ENCODE measurements around the gene DHPS.
"Not testable (repeated sequence)": the region's sequence is repeated elsewhere in the genome, so short reads cannot be mapped to it uniquely, and the experiment has no call there.

DHPS gene

DNA sequence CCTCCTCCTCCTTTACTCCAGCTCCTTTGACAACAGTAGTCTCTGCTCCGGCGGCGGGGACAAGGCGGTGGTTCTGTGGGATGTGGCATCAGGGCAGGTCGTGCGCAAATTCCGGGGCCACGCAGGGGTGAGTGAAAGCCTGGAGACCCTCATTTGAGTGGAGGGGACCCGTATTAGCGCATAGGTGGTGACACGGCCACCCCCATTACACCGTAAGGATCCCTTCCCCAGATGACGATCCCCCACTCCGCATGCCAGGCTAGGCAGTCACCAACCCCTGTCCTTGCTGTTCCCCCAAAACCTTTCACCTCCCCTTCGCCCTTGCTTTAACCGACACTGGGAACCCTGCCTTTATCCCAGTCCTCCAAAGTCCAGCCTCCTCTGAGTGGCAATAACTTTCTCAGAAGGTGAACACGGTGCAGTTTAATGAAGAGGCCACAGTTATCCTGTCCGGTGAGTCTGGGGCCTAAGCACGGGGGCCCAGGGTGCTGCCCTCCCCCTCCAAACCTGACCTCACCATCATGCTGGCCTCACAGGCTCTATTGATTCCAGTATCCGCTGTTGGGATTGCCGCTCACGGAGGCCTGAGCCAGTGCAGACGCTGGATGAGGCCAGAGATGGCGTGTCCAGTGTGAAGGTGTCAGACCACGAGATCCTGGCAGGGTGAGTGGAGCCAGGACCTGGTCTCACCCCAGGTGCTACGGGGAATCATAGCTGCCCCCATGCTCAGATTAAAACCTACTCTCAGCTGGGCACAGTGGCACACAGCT lies 11.3 kb downstream of the DHPS start:
- DNase-seq: no peak

DNA sequence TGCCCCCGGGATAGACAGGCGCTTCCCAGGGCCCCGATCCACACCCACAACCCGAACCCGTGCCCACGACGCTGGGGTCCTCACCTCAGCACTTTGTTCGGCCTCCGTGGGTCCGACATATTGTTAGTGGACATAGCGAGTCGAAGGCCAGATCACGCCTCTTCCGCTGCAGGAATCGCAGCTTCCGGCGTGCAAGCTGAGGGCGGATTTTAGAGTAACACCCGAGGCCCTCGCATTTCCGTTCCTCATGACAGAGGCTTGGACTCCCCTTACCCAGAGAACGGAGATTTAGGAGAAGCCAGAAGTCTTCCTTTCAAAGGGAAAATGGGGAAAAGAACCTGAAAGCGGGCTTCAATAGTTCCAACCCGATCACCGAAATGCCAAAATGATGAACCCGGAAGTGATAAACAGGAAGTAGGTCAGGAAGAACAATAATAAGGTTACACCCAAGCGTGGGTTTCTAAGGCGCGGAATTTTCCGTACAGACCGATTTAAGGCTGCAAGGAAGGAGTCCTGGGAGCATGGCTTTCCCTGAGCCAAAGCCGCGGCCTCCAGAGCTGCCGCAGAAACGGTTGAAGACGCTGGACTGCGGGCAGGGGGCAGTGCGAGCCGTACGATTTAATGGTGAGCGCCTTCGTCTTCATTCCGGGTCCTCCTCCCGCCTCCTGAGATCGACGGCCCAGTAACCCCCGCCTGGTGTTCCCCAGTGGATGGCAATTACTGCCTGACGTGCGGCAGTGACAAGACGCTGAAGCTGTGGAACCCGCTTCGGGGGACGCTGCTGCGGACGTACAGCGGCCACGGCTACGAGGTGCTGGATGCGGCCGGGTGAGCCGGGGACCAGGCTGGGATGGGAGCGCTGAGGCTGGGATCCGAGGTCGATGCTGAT lies 12.2 kb downstream of the DHPS start:
- DNase-seq: peak; percentile 81

DNA sequence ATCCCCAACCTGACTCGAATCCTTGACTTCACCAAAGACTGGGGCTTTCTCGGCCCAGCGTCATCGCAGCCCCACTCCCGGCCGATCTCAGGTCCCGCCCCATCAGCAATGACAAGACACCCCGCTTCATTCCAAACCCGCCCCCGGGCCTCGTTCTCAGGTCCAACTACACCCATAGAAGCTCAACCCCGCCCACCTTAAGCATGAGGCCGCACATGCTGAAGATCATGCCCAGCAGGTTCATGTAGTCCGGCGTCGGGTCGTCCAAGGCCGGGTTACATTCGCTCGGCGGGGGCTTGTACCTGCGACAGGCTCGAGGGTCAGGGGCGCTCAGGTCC lies 12.8 kb downstream of the DHPS start:
- DNase-seq: peak; percentile 65

DNA sequence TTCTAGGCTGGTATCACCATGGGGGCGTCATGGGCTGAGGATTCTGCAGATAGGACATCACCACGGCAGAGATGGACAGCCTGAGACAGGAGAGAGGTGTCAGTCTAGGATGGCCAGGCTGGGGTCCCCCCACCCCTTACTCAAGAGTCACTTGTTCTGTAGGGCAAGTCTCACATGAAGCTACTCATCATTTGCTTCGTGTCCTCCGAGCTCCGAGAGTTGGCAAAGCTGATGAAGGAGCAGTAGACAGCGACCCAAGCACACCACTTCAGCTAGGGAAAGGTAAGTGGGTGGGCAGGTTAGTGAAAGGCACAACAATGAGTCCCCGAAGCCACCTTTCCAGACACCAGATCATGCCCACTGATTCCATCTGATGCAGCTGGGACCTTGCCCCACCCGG lies 13.3 kb downstream of the DHPS start:
- DNase-seq: no peak

DNA sequence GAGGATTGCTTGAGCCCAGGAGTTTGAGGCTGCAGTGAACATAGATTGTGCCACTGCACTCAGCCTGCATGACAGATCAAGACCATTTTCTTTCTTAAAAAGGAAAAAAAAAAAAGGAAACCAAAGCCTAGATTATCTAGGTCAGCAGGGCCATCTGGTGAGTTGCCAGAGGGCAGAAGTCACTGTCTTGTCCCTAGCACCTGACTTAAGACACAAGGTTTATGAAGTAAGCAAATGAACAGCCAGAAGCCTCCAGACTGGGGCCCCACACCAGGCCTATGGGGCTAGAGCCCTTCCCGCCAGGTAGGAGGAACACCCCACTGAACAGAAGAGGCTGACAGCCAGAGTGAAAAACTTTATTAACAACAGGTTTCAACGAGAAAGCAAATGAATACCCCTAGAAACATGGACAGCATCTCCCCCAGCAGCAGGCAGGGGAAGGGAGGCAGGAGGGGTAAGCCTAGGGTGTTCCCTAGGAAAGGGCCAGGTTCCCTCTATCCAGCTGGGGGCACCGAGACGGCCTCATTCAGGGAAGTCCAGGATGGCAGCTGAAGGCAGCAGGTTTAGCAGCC lies 13.9 kb downstream of the DHPS start:
- no peak for DNase-seq

DNA sequence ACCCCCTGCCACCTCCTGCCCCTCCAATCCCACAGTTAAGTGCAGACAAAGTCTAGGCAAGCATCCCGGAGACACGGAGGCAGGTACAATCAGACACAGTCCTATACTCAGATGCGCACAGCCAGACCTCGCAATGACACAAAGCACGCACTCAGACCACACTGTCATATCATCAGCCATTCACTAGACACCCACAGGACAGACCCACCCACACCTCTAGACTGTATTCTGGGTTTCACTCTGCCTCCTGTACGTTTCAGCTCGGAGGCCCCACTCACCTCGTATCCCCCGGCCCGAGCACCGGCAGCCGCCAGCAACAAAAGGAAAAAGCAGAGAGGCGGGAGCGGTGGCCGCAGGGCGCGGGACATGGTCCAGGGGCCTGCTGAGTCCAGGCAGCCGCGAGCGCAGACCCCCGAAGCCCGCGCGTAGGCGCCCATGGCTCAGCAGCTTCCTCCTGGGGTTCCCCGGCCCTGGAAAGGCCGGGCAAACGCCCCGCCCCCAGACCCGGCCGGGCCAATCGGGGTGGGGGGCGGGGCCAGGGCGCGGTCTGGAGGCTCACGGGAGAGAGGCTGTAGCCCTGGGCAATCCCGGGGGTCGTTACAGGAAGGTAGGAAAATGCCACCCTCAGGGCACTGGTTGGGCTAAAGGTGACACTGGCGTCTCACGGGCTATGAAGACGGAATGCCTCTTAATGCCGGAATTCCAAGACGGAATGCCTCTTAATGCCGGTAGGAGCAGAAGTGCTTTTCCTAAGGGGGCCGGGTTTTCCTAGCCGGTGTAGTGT lies 15.2 kb downstream of the DHPS start, which contains the start of the genes MAN2B1 and WDR83:
MAN2B1 (minus strand) TSS at position 478 of the 784 bp plus-strand sequence; CDS start at position 437, 41 bp downstream.
WDR83 (plus strand) TSS at position 543 of the 784 bp plus-strand sequence. CDS start 2,984 bp downstream, outside the sequence.
- DNase-seq: peak; percentile 84

DNA sequence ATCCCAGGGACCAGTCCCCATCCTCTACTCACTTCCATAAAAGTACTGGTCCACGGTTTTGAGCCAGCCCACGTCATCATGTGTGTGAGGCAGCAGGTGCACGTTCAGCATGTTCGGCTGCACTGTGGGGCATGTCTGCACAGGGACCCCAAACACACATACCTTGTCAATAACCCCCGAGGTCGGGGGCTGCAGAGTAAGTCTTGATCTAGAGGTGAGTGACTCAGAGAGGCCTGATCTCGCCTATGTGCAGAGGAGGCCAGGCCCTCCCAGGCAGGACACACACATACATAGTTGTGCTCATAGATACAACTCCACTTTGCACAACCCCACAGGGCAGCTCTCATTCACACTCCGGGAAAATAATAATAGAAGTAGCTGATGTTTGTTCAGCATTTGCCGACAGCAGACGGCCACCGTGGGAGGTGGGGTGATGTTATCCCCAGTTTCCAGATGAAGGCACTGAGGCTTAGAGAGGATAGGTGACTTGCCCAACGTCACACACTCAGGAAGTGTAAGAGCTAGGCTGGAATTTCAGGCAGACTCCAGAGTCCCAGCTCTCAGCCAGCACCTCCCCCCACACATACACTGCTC lies 15.9 kb downstream of the DHPS start:
- DNase-seq: peak; percentile 35

DNA sequence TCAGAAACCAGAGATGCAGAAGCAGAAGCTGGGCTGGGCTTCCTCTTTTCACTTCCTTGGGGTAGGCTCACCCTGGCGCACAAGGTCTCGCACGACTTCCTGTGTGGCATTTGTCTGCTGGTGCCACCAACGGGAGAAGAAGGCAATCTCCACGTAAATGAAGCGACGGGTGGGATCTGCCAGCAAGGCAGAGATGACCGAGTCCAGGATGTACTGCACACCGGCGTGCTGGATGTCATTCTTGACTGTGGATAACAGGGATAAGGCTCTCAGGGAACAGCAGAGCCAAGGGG lies 16.5 kb downstream of the DHPS start:
- peak; percentile 83 for DNase-seq

DNA sequence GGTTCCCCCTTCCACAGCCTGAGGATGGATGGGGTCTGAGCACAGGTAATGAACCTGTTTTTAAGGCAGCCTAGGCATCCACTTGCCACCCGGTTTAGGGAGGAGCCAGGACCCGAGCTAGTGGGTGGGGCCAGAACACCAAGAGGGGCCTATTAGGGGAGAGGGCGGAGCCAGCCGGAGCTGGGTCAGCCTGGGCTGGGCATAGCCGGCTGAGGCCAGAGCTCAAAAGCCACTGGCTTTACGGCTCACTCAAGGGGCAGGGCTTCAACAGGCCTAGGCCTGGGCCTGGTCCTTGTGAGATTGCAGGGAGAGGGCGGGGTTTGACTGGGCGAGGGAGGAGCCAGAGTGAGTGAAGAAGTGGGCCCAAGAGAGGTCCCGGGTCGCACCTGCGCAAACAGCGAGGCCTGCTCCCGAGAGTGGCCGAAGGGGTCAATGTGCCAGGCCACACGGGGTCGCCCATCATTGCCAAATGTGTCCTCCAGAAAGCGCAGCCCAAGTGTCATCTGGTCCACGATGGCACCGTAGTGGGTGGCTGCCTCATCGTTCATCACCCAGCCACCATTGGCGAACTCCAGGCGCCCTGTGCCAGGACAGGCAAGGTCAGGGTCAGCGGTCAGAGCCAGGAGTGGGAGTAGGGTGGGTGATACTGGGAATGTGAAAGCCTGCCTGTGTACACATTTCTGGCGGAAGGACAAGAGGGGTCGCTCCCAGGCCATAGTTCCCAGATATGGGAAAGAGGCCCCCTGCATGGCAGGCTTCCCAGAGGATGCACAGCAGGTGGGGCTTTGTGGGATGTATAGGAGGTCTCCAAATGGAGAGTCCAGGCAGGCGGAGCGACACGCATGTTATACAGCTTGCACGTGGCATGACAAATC lies 17.0 kb downstream of the DHPS start:
- DNase-seq: no peak

DNA sequence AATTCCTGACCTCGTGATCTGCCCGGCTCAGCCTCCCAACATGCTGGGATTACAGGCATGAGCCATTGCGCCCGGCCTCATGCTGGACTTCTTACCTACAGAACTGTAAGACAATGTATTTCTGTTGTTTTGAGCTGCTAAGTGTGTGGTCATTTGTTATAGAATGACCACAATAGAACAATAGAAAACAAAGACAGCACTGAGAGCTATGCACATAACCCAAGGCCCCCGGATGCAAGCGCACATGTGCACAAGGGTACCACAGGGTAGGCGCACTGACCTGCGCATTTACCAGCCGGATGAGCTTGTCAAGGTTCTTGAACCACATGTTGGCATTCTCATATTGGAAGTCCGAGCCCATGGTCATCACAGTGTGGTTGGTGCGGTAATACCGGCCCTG lies 20.7 kb downstream of the DHPS start:
- no peak for DNase-seq

DNA sequence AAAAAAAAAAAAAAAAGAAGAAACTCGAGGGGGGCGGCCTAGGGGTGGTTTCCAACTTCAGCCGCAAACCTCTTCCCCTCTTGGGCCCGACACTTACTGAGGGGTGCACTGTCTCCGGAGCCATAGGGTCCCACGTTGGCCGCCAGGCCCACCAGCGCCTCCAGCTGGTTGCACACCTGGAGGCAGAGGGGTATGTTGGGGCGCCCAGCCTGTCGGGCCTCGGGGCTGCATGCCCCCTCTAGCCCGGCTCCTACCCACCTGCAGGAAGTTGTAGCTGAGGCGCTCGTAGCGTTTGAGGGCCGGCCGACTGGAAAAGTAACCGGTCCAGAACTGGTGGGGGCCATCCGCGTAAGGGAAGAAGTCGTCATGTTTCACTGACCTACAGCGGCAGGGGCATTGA lies 23.7 kb downstream of the DHPS start:
- no peak for DNase-seq

DNA sequence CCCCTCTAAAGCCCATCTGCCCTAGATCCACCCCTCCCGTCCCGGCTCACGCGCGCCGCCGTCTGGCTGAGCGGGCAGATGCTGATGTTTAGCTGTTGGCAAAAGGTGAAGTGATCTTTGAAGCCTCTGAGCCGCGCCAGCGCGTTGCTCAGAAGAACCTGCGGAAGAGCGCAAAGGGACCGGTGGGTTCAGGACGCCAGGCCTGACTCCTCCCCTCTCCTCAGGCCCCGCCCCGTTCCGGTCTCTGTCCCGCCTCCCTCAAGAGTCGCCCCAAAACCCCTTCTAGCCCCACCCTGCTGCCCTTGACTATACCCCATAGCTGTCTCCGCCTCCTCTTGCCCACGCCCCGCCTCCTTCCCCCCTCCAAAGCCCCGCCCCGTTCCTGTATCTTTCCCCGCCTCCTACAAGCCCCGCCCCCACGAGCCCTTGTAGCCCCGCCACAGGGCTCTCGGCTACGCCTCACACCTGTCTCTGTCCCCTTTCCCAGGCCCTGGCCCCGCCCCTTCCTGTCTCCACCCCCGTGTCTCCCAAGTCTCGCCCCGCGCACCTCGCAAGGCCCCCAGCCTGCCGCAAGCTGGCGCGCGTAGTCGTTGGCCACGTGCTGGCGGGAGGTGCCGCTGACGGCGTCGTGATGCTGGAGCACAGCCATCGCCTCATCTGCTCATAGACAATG lies 24.6 kb downstream of the DHPS start:
- DNase-seq: peak; percentile 31

DNA sequence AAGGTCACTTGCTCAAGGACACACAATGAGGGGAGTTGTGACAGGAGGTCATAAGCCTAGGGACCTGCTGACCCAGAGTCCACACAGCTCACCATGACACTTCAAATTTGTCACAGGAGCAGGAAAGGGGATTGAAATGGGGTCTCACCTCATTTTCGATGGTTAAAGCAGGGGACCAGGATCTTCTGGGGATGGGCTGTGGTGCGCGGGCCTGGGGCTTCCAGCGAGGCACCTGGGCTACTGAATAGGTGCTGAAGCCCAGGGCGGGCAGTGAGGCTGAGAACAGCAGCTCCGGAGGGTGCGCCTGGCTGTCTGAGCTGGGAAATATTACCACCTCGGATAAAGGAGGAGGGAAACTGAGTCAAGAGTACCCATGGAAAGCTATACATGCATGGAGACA lies 26.1 kb downstream of the DHPS start:
- DNase-seq: no peak

DNA sequence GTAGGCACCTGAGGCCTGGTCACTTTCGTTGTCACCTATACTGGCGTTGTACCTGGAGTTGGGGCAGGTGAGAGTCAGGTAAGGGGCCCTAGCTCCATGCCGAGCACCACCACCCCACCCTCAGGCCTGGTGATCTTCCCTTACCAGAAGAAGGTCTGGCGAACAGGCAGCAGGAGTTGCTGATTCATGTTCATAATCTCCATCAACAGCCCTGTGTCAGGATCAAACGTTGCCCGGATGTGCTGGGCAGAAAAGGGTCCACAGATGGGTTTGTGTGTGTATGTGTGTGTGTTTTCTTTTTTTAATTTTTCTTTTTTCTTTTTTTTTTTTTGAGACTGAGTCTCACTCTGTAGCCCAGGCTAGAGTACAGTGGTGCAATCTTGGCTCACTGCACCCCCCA lies 29.5 kb downstream of the DHPS start:
- no peak for DNase-seq

DNA sequence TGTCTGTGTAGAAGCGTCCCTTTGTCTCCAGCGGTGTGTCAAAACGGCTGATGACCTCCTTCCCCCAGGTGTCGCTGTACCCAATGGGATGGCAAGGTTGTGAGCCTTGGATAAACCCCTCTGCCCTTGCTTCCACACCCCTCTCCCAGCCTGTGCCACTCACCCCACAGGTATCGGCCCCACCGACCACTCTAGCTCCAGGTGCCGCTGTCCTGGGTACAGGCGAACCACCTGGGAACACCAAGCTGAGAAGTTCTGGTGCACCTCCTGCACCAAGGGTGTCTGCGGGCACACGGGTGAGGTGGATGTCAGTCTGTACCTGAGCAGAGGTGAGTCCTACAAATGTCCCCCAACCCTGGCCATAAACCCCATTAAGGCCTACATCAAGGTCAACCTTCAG lies 31.7 kb downstream of the DHPS start:
- DNase-seq: no peak

DNA sequence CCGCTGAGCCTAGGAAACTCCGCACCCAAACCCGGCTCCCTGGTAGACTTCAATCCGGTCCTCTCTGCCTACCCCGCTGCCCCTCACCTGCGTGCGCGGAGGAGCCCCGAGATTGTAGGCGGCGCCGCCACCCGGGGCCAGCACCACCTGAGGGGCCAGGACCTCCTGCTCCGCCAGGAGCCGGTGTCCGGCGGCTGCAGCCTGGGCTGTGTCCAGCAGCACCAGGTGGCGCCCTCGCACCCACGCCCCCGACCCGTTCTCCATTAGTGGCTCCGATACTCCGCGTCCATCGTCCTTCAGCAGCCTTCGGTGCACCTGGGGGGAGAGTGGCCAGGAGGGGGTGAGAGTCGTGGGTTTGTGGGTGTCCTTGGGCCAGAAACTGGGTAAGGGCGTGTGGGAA lies 33.6 kb downstream of the DHPS start:
- no peak for DNase-seq

DNA sequence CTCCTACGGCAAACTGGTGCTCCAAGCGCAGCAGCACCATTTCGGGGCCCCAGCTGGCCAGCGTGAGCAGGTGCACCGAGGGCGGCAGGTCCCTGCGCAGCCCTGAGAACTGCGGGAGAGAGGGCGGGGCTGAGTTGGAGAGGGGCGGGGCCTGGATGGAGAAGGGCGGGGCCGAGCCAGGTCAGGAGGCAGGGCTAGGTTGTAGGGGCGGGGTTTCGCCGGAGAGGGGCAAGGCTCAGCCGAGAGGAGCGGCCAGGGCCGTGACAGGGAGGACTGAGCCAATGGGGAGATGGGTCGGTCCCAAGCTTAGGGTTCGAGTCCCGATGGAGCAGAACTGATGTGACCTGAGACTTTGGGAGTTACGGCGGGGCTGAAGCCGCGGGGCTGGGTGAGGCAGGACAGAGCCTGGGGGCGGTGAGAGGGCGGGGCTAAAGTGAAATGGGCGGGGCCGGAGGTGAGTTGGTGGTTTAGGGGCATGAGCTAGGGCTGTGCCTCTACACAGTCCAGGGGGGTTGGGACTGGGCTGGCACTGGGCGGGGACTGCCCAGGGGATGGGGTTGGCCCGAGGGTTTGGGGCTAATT lies 34.1 kb downstream of the DHPS start:
- peak; percentile 45 for DNase-seq

DNA sequence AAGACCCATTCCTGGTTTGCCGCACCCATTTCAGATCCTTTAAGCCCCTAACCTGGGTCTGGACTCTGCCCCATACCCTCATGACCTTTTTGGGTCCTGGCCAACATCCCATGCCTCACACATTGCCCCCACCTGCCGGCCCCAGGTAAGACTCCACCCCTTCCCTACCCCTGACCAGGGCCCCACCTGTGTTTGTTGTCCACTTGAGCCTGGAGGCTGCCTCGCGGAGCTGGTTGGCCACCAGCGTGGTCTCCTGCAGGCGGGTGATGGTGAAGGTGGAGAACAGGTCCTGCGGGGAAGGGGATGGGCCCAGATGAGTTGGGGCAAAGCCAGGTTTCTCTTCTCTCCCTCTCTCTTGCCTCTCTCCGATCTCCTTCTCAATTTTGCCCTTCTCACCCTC lies 34.6 kb downstream of the DHPS start:
- no peak for DNase-seq

DNA sequence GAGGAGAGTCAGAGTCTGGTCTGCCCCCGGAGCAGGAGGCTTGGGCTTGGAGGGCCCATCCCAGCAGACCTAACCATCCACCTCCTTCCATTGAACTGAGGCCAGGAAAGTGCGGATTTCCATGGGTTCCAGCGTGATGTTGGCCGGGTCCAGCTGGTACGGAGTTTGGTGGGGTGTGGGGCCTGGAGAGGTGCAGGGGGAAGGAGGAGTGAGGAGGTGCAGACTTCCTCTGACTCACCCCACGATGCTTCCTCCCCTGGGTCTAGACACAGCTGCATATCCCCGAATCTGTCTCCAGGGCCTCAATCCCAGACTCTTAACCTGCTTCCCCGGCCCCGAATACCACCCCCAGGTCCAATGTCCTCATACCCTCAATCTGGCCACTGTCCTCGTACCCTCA lies 35.1 kb downstream of the DHPS start:
- DNase-seq: no peak

DNA sequence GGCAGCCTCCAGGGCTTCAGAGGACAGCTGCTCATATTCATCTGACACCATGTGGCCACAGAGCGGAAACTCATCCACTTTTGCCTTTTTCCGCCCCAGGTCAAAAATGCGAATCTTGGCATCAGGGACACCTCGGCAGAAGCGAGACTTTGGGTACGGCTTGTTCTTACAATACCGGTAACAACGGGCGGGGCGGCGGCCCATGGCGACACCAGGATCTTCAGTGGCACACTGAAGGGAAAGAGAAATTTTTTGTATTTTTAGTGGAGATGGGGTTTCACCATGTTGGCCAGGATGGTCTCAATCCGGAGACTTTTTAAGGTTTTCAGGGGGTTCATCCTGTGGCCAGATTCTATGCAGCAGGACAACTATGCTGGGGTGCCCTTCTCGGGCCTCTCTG lies 38.0 kb downstream of the DHPS start:
- not testable (repeated sequence) for DNase-seq

DNA sequence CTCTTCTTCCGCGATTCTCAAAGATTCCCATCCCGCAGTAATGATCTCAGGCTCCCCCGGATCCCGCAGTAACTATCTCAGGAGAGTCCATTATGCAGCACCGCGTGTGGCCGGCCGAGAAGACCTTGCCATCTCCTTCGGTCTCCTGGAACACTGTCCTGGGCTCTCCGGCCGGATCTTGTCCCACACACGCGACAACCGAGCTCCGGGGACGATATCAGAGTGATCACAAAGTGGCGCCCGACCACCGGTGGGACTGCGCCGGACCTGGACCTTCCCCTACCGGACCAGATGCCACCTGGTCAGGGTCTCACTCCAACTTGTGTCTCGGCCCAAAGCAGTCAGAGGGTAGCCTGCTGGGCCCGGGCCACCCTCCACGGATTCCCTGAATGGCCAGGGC lies 39.2 kb downstream of the DHPS start:
- DNase-seq: no peak

Data from activated CD4-positive, alpha-beta T cell treated with anti-CD3 and anti-CD28 coated beads, Interleukin-2, Interleukin-6, amounts not matched to agents 100 ng/mL and 50 ng/mL, durations not matched to agents 16 hours and 8 hours (primary cell).